Adrenal gland (tissue), 12 donors: ENCODE data around the gene IQGAP1. TPM values are rescaled to one million over a fixed set of nuclear protein-coding genes. Genes with fewer than 3 reads are reported as not detected.
"Not testable (repeated sequence)": the region's sequence is repeated elsewhere in the genome, so short reads cannot be mapped to it uniquely, and the experiment has no call there.

Experiments used
- DNase-seq, 7 donors: peaks; one replicate each; pipeline ENCODE4 v3.0.0-alpha.2; 2019 to 2020
- H3K27ac ChIP-seq, 5 donors: fragments of 200-600 bp; sonication (generic) in 4 of 5; 1 replicate in 3 of 5; 2 replicates in 2 of 5; pipeline versions ENCODE4 v1.5.1 to v1.8.0; 2016 to 2020; ENCODE audit warnings: mild to moderate bottlenecking in 1 of 5
- H3K27me3 ChIP-seq: fragments of 200-600 bp; 2 replicates; pipeline ENCODE4 v1.8.0; 2021
- H3K36me3 ChIP-seq, 2 donors: fragments of 200-600 bp; replicated peaks in 1 of 2; 1 replicate in 1 of 2; 2 replicates in 1 of 2; pipeline versions ENCODE4 v1.5.1 to v1.8.0; 2018 to 2022
- H3K4me1 ChIP-seq, 2 donors: fragments of 200-600 bp; replicated peaks in 1 of 2; 1 replicate in 1 of 2; 2 replicates in 1 of 2; pipeline versions ENCODE4 v1.5.1 to v1.8.0; 2018 to 2021
- H3K4me3 ChIP-seq, 4 donors: fragments of 200-600 bp; sonication (generic) in 3 of 4; one replicate each; pipeline ENCODE4 v1.5.1; 2016 to 2018
- H3K9me3 ChIP-seq, 3 donors: fragments of 200-600 bp; sonication (generic) in 1 of 3; replicated peaks in 1 of 3; 1 replicate in 2 of 3; 2 replicates in 1 of 3; pipeline versions ENCODE4 v1.5.1 to v1.8.0; 2016 to 2021
- POLR2A ChIP-seq, 2 donors: fragments of 450-650 bp; IDR thresholded peaks; one replicate each; pipeline ENCODE4 v1.6.1; 2017; ENCODE audit warnings: antibody characterized with exemption in 2 of 2, mild to moderate bottlenecking in 2 of 2, moderate library complexity in 1 of 2
- WGBS, 4 donors: extraction: QIAGEN DNeasy Blood & Tissue Kit in 2 of 4; methylation state at CpG; one replicate each; pipeline versions ENCODE4 v1.1.5 to v1.1.7; 2013 to 2017; 5-methylcytosine and 5-hydroxymethylcytosine counted together
- intact Hi-C, 2 donors: fragments of 100-400 bp; cut with DNase I; formaldehyde crosslinking; loops; one replicate each; pipeline versions ENCODE4 v1.14.1 to v1.15.0; 2022 to 2023
- polyA plus RNA-seq, 3 donors: library from polyadenylated mRNA; stranded (reverse); fragments of 200-250 nt in 2 of 3; fragments of 350-450 nt in 1 of 3; fragmentation: Illumina TruSeq in 1 of 3; extraction: RNeasy Lipid Tissue Mini Kit (QIAGEN cat#74804) in 1 of 3; gene quantifications; one replicate each; pipeline ENCODE4 v1.2.3, GENCODE V29; 2013 to 2014
- total RNA-seq, 9 donors: library from RNA; depleted of rRNA in 4 of 9; stranded (reverse); fragments of >200 nt in 4 of 9; fragments of 120-200 nt in 1 of 9; fragmentation: NEBNext Ultra II Directional in 1 of 9; extraction: Animal tissue kit (Norgen Biotek cat#: 25700) in 1 of 9; gene quantifications; one replicate each; pipeline versions ENCODE4 v1.1.0 to v1.2.4, GENCODE V29; 2013 to 2023
- TF ChIP-seq, protein P1 (sequence below), 6 experiments: fragments of 450-650 bp in 4 of 6; fragments of 200-600 bp in 2 of 6; sonication (generic) in 1 of 6; IDR thresholded peaks; 1 replicate in 5 of 6; 2 replicates in 1 of 6; pipeline versions ENCODE4 v1.5.1 to v1.8.0; 2016 to 2021; ENCODE audit warnings: antibody characterized with exemption in 6 of 6, mild to moderate bottlenecking in 2 of 6, moderate library complexity in 1 of 6
- donor health status: healthy with polysubstance abuse.
- donor health status: Bipolar disorder and iron deficiency.
- donor health status: DM: yes; HTN: yes; CAD: no.
- donor health status: DM: no; HTN: no; CAD: no.
- donor health status: DM: no; HTN: no; CAD: no.
- donor health status: DM: yes; HTN: yes; CAD: no.

Gene IQGAP1
- total and polyA plus RNA-seq, 12 donors = 34.3 to 261 (median 150) TPM

DNA sequence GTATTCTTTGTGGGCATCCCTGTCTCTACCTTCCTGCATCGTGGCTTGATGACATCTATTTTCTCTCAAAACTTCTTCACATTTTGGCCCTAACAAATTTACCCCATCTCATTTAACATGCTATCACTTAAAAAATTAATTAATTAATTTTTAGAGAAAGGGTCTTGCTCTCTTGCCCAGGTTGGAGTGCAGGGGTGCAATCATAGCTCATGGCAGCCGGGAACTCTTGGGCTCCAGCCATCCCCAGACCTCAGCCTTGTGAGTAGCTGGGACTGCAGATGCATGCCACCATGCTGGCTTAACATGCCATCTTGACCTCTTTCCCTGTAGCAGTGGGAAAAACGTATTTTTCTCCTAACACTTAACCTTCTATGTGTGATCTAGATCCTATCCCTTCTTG lies 20.6 kb downstream of the IQGAP1 start:
- H3K4me1 ChIP-seq = peaks cover 3 to 66% of the 10 kb centered on the region in 2 donors
- intact Hi-C loops = no loop called here

DNA sequence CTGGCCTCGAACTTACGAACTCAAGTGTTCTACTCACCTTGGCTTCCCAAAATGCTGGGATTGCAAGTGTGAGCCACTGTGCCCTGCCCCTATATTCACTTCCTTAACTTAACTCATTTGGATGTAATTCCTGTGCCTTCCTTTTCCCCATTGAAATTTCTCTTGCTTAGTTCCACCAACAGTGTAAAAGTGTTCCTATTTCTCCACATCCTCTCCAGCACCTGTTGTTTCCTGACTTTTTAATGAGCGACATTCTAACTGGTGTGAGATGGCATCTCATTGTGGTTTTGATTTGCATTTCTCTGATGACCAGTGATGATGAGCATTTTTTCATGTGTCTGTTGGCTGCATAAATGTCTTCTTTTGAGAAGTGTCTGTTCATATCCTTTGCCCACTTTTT lies 21.5 kb downstream of the IQGAP1 start:
- H3K4me1 ChIP-seq = peaks cover 8 to 72% of the 10 kb centered on the region in 2 donors

More for the DNA sequence above, 20.6 kb downstream of the IQGAP1 start:
- TF ChIP-seq, protein P1, sequence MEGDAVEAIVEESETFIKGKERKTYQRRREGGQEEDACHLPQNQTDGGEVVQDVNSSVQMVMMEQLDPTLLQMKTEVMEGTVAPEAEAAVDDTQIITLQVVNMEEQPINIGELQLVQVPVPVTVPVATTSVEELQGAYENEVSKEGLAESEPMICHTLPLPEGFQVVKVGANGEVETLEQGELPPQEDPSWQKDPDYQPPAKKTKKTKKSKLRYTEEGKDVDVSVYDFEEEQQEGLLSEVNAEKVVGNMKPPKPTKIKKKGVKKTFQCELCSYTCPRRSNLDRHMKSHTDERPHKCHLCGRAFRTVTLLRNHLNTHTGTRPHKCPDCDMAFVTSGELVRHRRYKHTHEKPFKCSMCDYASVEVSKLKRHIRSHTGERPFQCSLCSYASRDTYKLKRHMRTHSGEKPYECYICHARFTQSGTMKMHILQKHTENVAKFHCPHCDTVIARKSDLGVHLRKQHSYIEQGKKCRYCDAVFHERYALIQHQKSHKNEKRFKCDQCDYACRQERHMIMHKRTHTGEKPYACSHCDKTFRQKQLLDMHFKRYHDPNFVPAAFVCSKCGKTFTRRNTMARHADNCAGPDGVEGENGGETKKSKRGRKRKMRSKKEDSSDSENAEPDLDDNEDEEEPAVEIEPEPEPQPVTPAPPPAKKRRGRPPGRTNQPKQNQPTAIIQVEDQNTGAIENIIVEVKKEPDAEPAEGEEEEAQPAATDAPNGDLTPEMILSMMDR (IDR thresholded peaks at IDR 0.05) = no peak
- no peak for TF ChIP-seq POLR2A (IDR thresholded peaks at IDR 0.05)
- no peaks in the 10 kb centered on the region for H3K9me3 ChIP-seq
- DNase-seq = no peak
- H3K27ac ChIP-seq = no peak overlapping the region
- no peaks in the 10 kb centered on the region for H3K27me3 ChIP-seq
- no peak overlapping the region for H3K4me3 ChIP-seq
- no peaks in the 10 kb centered on the region for H3K36me3 ChIP-seq
- WGBS, 4 donors = 73 to 93% (median 90%) methylated on average over 3 of the region's 3 CpGs

DNA sequence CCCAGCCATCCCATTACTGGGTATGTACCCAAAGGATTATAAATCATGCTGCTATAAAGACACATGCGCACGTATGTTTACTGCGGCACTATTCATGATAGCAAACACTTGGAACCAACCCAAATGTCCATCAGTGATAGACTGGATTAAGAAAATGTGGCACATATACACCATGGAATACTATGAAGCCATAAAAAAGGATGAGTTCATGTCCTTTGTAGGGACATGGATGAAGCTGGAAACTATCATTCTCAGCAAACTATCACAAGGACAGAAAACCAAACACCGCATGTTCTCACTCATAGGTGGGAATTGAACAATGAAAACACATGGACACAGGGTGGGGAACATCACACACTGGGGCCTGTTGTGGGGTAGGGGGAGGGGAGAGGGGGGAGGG lies 22.3 kb downstream of the IQGAP1 start:
- H3K4me3 ChIP-seq, H3K9me3 ChIP-seq, DNase-seq, H3K36me3 ChIP-seq, H3K27me3 ChIP-seq, intact Hi-C loops, H3K27ac ChIP-seq: not testable (repeated sequence)
- WGBS, 4 donors = 93 to 100% (median 99%) methylated on average over 3 to 4 of the region's 4 CpGs
- peaks cover 8 to 73% of the 10 kb centered on the region in 2 donors for H3K4me1 ChIP-seq

More for the DNA sequence above, 21.5 kb downstream of the IQGAP1 start:
- H3K36me3 ChIP-seq, DNase-seq, H3K27me3 ChIP-seq, H3K27ac ChIP-seq, H3K9me3 ChIP-seq, intact Hi-C loops, H3K4me3 ChIP-seq: not testable (repeated sequence)
- WGBS, 4 donors = 92 to 97% (median 95%) methylated on average over 3 of the region's 3 CpGs

GRCh38 chr15:90411176-90411575 lies 23.1 kb downstream of the IQGAP1 start:
- intact Hi-C loops = no loop called here
- no peaks in the 10 kb centered on the region for H3K36me3 ChIP-seq
- H3K27me3 ChIP-seq = no peaks in the 10 kb centered on the region
- no peaks in the 10 kb centered on the region for H3K9me3 ChIP-seq
- 87 to 96% (median 93%) methylated on average over 2 of the region's 2 CpGs for WGBS, 4 donors
- TF ChIP-seq POLR2A (IDR thresholded peaks at IDR 0.05) = no peak
- TF ChIP-seq, protein P1 (IDR thresholded peaks at IDR 0.05) = no peak
- no peak for DNase-seq
- peaks cover 8 to 64% of the 10 kb centered on the region in 2 donors for H3K4me1 ChIP-seq
- no peak overlapping the region for H3K4me3 ChIP-seq
- H3K27ac ChIP-seq = no peak overlapping the region

DNA sequence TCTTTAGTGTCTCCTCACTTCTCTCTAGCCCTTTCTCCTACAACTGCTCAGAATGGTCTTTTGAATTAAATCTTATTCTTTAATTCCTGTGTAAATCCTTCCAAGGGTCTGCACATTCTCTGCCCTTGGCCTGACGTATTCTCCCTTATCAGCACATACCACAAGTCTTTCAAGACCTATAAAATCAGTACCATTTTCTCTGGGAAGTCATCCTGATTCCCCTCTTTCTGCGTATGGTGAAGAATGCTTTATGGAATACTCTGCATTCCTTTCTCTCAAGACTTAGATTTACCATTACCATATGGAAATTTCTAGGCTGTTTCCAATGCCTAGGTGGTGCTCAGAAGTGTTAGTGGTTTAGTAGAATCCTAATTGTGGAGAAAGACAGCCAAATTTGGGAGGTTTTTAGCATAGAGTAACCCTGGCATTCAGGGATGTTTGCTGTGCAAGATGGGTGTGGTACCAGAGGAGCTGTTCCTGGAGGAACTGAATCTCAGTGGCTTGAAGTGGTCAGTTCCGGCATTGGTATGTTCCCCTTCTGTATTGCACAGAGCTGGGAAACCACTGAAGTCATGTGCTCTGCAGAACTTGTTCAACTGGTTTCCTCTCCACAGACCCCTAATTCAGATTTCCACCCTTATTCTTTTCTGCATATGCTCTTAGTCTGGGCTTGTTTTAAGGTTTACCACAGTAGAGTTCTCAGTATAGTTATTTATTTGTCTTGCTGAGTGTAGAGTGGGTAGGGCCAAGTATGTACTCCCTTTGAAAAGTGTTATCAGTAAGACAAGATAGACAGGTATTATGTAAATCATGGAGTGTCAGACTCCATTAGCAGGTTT lies 24.5 kb downstream of the IQGAP1 start:
- H3K4me1 ChIP-seq = peaks cover 8 to 53% of the 10 kb centered on the region in 2 donors
- H3K9me3 ChIP-seq = no peaks in the 10 kb centered on the region
- no peak overlapping the region for H3K4me3 ChIP-seq
- peak in 2 of 7 donors; percentile 31 to 38 for DNase-seq
- intact Hi-C loops = no loop called here
- H3K27ac ChIP-seq = peak overlapping the region in 2 of 5 donors; percentile 38 to 56
- H3K36me3 ChIP-seq = no peaks in the 10 kb centered on the region
- no peaks in the 10 kb centered on the region for H3K27me3 ChIP-seq
- no peak for TF ChIP-seq POLR2A (IDR thresholded peaks at IDR 0.05)
- TF ChIP-seq, protein P1 (IDR thresholded peaks at IDR 0.05) = no peak
- WGBS, 4 donors = 61 to 70% (median 63%) methylated on average over 3 of the region's 3 CpGs
